ENCODE measurements around the gene YPEL2. TPM values are rescaled to one million over a fixed set of nuclear protein-coding genes. Genes with fewer than 3 reads are reported as not detected.

Gene YPEL2
- 21.0 TPM for total RNA-seq

GRCh38 chr17:59331129-59331928 is at the start of gene YPEL2:
Gene YPEL2 (plus strand): TSS chr17:59331655. CDS start chr17:59353410, 21,755 bp downstream.

Small RNAs within 50 kb of the gene (small RNA-seq; reads per million reads assigned to genes)
- gene MIR4729, result not detected

Other genes with a start within 250 kb of the YPEL2 start
- 115 TPM for gene TRIM37, start 224.8 kb upstream of the YPEL2 start, total RNA-seq
- 139 TPM for gene SKA2, start 176.5 kb upstream of the YPEL2 start, total RNA-seq
- 2.5 TPM for gene PRR11, start 175.9 kb upstream of the YPEL2 start, total RNA-seq
- 30.4 TPM for gene SMG8, start 121.6 kb upstream of the YPEL2 start, total RNA-seq
- gene GDPD1, start 111.1 kb upstream of the YPEL2 start, total RNA-seq, result 51.7 TPM
- gene DHX40, start 234.0 kb downstream of the YPEL2 start, total RNA-seq, result 84.4 TPM

All from diencephalon (tissue), 1 donor.